Gastroesophageal sphincter (tissue), 4 donors: ENCODE data around the gene PLCD4. TPM values are rescaled to one million over a fixed set of nuclear protein-coding genes. Genes with fewer than 3 reads are reported as not detected.

Experiments used
- ATAC-seq: fragments of 150-250 bp; one replicate; pipeline ENCODE4 v1.9.1; 2016; ENCODE audit warnings: mild to moderate bottlenecking, moderate library complexity
- H3K27ac ChIP-seq, 4 donors: fragments of 200-600 bp; sonication (generic) in 3 of 4; 1 replicate in 3 of 4; 2 replicates in 1 of 4; pipeline ENCODE4 v1.5.1; 2016 to 2019
- H3K27me3 ChIP-seq: fragments of 200-600 bp; sonication (generic); one replicate; pipeline ENCODE4 v1.5.1; 2019
- H3K36me3 ChIP-seq, 2 donors: fragments of 200-600 bp; sonication (generic); one replicate each; pipeline ENCODE4 v1.5.1; 2019; ENCODE audit warnings: control low read depth in 1 of 2
- H3K4me1 ChIP-seq, 3 donors: fragments of 200-600 bp; sonication (generic); 1 replicate in 2 of 3; 2 replicates in 1 of 3; pipeline ENCODE4 v1.5.1; 2016 to 2019; ENCODE audit warnings: control low read depth in 2 of 3
- H3K4me3 ChIP-seq, 2 donors: fragments of 200-600 bp; sonication (generic); one replicate each; pipeline ENCODE4 v1.5.1; 2019; ENCODE audit warnings: mild to moderate bottlenecking in 1 of 2, moderate library complexity in 1 of 2
- H3K9me3 ChIP-seq, 3 donors: fragments of 200-600 bp; sonication (generic); one replicate each; pipeline ENCODE4 v1.5.1; 2017 to 2019; ENCODE audit warnings: control low read depth in 2 of 3
- CTCF ChIP-seq, 4 experiments: fragments of 200-600 bp in 2 of 4; fragments of 450-650 bp in 2 of 4; sonication (generic) in 1 of 4; IDR thresholded peaks; one replicate each; pipeline ENCODE4 v1.5.1; 2017 to 2019; ENCODE audit warnings: antibody characterized with exemption in 4 of 4, mild to moderate bottlenecking in 2 of 4, moderate library complexity in 2 of 4
- EP300 ChIP-seq: sonication (generic); formaldehyde crosslinking; IDR thresholded peaks from one replicate; pipeline ENCODE4 v1.6.1; 2017; ENCODE audit warnings: antibody characterized with exemption, mild to moderate bottlenecking
- POLR2A ChIP-seq, 2 donors: fragments of 450-650 bp; IDR thresholded peaks; one replicate each; pipeline ENCODE4 v1.6.1; 2017; ENCODE audit warnings: antibody characterized with exemption in 2 of 2, mild to moderate bottlenecking in 2 of 2, moderate library complexity in 1 of 2
- POLR2AphosphoS5 ChIP-seq: sonication (generic); formaldehyde crosslinking; IDR thresholded peaks from one replicate; pipeline ENCODE4 v1.6.1; 2017; ENCODE audit warnings: antibody characterized with exemption
- WGBS, 2 donors: methylation state at CpG; one replicate each; pipeline ENCODE4 v1.1.5; 2018; ENCODE audit warnings: low coverage in 1 of 2; 5-methylcytosine and 5-hydroxymethylcytosine counted together
- total RNA-seq, 4 donors: library from RNA; depleted of rRNA; stranded (reverse); fragments of >200 nt; gene quantifications; one replicate each; pipeline ENCODE4 v1.1.0, GENCODE V29; 2016

PLCD4 gene
- total RNA-seq, 4 donors from 2014 or later: 1.6 to 18.8 (median 9.3) TPM

GRCh38 chr2:218648088-218648786, 40.5 kb downstream of the PLCD4 start:
- Histone ChIP-seq H3K27me3 (no peaks in the 10 kb centered on the region), H3K36me3 (peaks cover 0 to 100% of the 10 kb centered on the region in 2 donors), H3K4me3 (no peak overlapping the region), H3K27ac (peak overlapping the region in 1 of 4 donors; percentile 12), H3K4me1 (peaks cover 0 to 4% (median 0%) of the 10 kb centered on the region in 3 donors), H3K9me3 (no peaks in the 10 kb centered on the region)
- no peak for TF ChIP-seq POLR2AphosphoS5
- TF ChIP-seq CTCF (IDR thresholded peaks at IDR 0.05): peak in 3 of 4 experiments; percentile 75 to 83 (median 80)
- ATAC-seq: peak; percentile 55
- WGBS, 2 donors: 57% methylated on average over 8 to 9 of the region's 9 CpGs

GRCh38 chr2:218648787-218649100, 41.0 kb downstream of the PLCD4 start:
- Histone ChIP-seq H3K4me1 (peaks cover 0 to 4% (median 0%) of the 10 kb centered on the region in 3 donors), H3K36me3 (peaks cover 0 to 100% of the 10 kb centered on the region in 2 donors), H3K27me3 (no peaks in the 10 kb centered on the region), H3K4me3 (no peak overlapping the region), H3K27ac (no peak overlapping the region), H3K9me3 (no peaks in the 10 kb centered on the region)
- no peak for ATAC-seq
- TF ChIP-seq POLR2AphosphoS5: no peak
- TF ChIP-seq POLR2A (IDR thresholded peaks at IDR 0.05): no peak
- no peak for TF ChIP-seq EP300
- peak in 1 of 4 experiments; percentile 1 for TF ChIP-seq CTCF (IDR thresholded peaks at IDR 0.05)
- 85 to 100% methylated on average over 1 to 3 of the region's 11 CpGs for WGBS, 2 donors

- peaks cover 0 to 33% (median 15%) of the 10 kb centered on the region in 3 donors for H3K4me1 ChIP-seq
- no peak overlapping the region for H3K4me3 ChIP-seq
- no peak for ATAC-seq
- no peaks in the 10 kb centered on the region for H3K27me3 ChIP-seq
- no peak for TF ChIP-seq POLR2A (IDR thresholded peaks at IDR 0.05)
- TF ChIP-seq POLR2AphosphoS5: no peak
- no peak for TF ChIP-seq CTCF (IDR thresholded peaks at IDR 0.05)
- TF ChIP-seq EP300: no peak
- H3K9me3 ChIP-seq: no peaks in the 10 kb centered on the region
- H3K36me3 ChIP-seq: peaks cover 0 to 76% of the 10 kb centered on the region in 2 donors
- no peak overlapping the region for H3K27ac ChIP-seq
- 80 to 90% methylated on average over 2 of the region's 2 CpGs for WGBS, 2 donors
These were observed 48.1 kb downstream of the PLCD4 start for GRCh38 chr2:218655751-218656150.

- ATAC-seq: no peak
- no peaks in the 10 kb centered on the region for H3K27me3 ChIP-seq
- 2 to 5% methylated on average over 11 to 17 of the region's 27 CpGs for WGBS, 2 donors
- no peaks in the 10 kb centered on the region for H3K9me3 ChIP-seq
- peak overlapping the region; percentile 14 to 88 (median 82) for H3K27ac ChIP-seq
- peak overlapping the region; percentile 69 to 92 for H3K4me3 ChIP-seq
- H3K36me3 ChIP-seq: peaks cover 0 to 71% of the 10 kb centered on the region in 2 donors
- TF ChIP-seq CTCF (IDR thresholded peaks at IDR 0.05) (no peak), EP300 (no peak), POLR2AphosphoS5 (no peak), POLR2A (IDR thresholded peaks at IDR 0.05) (no peak)
- peaks cover 0 to 35% (median 15%) of the 10 kb centered on the region in 3 donors for H3K4me1 ChIP-seq
These were observed 51.1 kb downstream of the PLCD4 start for GRCh38 chr2:218658671-218659257.
